ENCODE data around the gene POU3F2.

POU3F2 gene

GRCh38 chr6:98847416-98847778 is 13.0 kb downstream of the POU3F2 start:
- Histone ChIP-seq H3K4me1 (ENCODE audit: control insufficient read depth, insufficient read depth, low read length, unreplicated experiment) (peaks cover 3% of the 10 kb centered on the region), H2AFZ (ENCODE audit: low read length, unreplicated experiment) (no peak overlapping the region), H3K36me3 (ENCODE audit: insufficient read depth, low read length) (no peaks in the 10 kb centered on the region), H3K79me2 (ENCODE audit: control insufficient read depth, insufficient read depth, low read length, unreplicated experiment) (no peaks in the 10 kb centered on the region), H3K4me3 (ENCODE audit: low read depth, low read length) (peak overlapping the region; percentile 56; the same call in 1 of the 2 replicates), H3K27ac (ENCODE audit: low read depth, low read length) (no peak overlapping the region), H3K27me3 (ENCODE audit: insufficient read depth, low read length) (peaks cover 91% of the 10 kb centered on the region)

GRCh38 chr6:98847779-98848538 is 13.6 kb downstream of the POU3F2 start:
- Histone ChIP-seq H2AFZ (ENCODE audit: low read length, unreplicated experiment) (no peak overlapping the region), H3K27me3 (ENCODE audit: insufficient read depth, low read length) (peaks cover 86% of the 10 kb centered on the region)

GRCh38 chr6:98848539-98849242 is 14.3 kb downstream of the POU3F2 start:
- Histone ChIP-seq H3K27me3 (ENCODE audit: insufficient read depth, low read length) (peaks cover 78% of the 10 kb centered on the region), H3K27ac (ENCODE audit: low read depth, low read length) (no peak overlapping the region), H3K4me1 (ENCODE audit: control insufficient read depth, insufficient read depth, low read length, unreplicated experiment) (peaks cover 3% of the 10 kb centered on the region), H3K4me3 (ENCODE audit: low read depth, low read length) (no peak overlapping the region), H3K36me3 (ENCODE audit: insufficient read depth, low read length) (no peaks in the 10 kb centered on the region), H2AFZ (ENCODE audit: low read length, unreplicated experiment) (no peak overlapping the region), H3K79me2 (ENCODE audit: control insufficient read depth, insufficient read depth, low read length, unreplicated experiment) (no peaks in the 10 kb centered on the region)

More at GRCh38 chr6:98847779-98848538, 13.6 kb downstream of the POU3F2 start:
- Histone ChIP-seq H3K4me3 (ENCODE audit: low read depth, low read length) (peak overlapping the region; percentile 56), H3K79me2 (ENCODE audit: control insufficient read depth, insufficient read depth, low read length, unreplicated experiment) (no peaks in the 10 kb centered on the region), H3K4me1 (ENCODE audit: control insufficient read depth, insufficient read depth, low read length, unreplicated experiment) (peaks cover 3% of the 10 kb centered on the region), H3K27ac (ENCODE audit: low read depth, low read length) (no peak overlapping the region), H3K36me3 (ENCODE audit: insufficient read depth, low read length) (no peaks in the 10 kb centered on the region)

GRCh38 chr6:98864497-98864896 is 30.1 kb downstream of the POU3F2 start:
- H3K27ac ChIP-seq (ENCODE audit: low read depth, low read length): no peak overlapping the region
- no peaks in the 10 kb centered on the region for H3K4me1 ChIP-seq (ENCODE audit: control insufficient read depth, insufficient read depth, low read length, unreplicated experiment)
- H3K4me3 ChIP-seq (ENCODE audit: low read depth, low read length): no peak overlapping the region
- H2AFZ ChIP-seq (ENCODE audit: low read length, unreplicated experiment): no peak overlapping the region
- H3K36me3 ChIP-seq (ENCODE audit: insufficient read depth, low read length): no peaks in the 10 kb centered on the region
- H3K79me2 ChIP-seq (ENCODE audit: control insufficient read depth, insufficient read depth, low read length, unreplicated experiment): no peaks in the 10 kb centered on the region
- H3K27me3 ChIP-seq (ENCODE audit: insufficient read depth, low read length): no peaks in the 10 kb centered on the region

- H3K4me3 ChIP-seq (ENCODE audit: low read depth, low read length): no peak overlapping the region
- peaks cover 9% of the 10 kb centered on the region; the same call in 1 of the 2 replicates for H3K36me3 ChIP-seq (ENCODE audit: insufficient read depth, low read length)
- peak overlapping the region; percentile 19; the same call in 1 of the 2 replicates for H3K27ac ChIP-seq (ENCODE audit: low read depth, low read length)
- no peaks in the 10 kb centered on the region for H3K79me2 ChIP-seq (ENCODE audit: control insufficient read depth, insufficient read depth, low read length, unreplicated experiment)
- peaks cover 7% of the 10 kb centered on the region for H3K4me1 ChIP-seq (ENCODE audit: control insufficient read depth, insufficient read depth, low read length, unreplicated experiment)
- H2AFZ ChIP-seq (ENCODE audit: low read length, unreplicated experiment): no peak overlapping the region
- no peaks in the 10 kb centered on the region for H3K27me3 ChIP-seq (ENCODE audit: insufficient read depth, low read length)
Measured at GRCh38 chr6:98871057-98871456, 36.7 kb downstream of the POU3F2 start.

GRCh38 chr6:98871821-98872220 is 37.4 kb downstream of the POU3F2 start:
- Histone ChIP-seq H3K4me1 (ENCODE audit: control insufficient read depth, insufficient read depth, low read length, unreplicated experiment) (peaks cover 7% of the 10 kb centered on the region), H3K79me2 (ENCODE audit: control insufficient read depth, insufficient read depth, low read length, unreplicated experiment) (no peaks in the 10 kb centered on the region), H3K4me3 (ENCODE audit: low read depth, low read length) (no peak overlapping the region), H3K27me3 (ENCODE audit: insufficient read depth, low read length) (no peaks in the 10 kb centered on the region), H3K27ac (ENCODE audit: low read depth, low read length) (no peak overlapping the region), H3K36me3 (ENCODE audit: insufficient read depth, low read length) (peaks cover 9% of the 10 kb centered on the region; the same call in 1 of the 2 replicates), H2AFZ (ENCODE audit: low read length, unreplicated experiment) (no peak overlapping the region)

GRCh38 chr6:98875375-98875774 is 41.0 kb downstream of the POU3F2 start:
- H2AFZ ChIP-seq (ENCODE audit: low read length, unreplicated experiment): no peak overlapping the region
- no peaks in the 10 kb centered on the region for H3K79me2 ChIP-seq (ENCODE audit: control insufficient read depth, insufficient read depth, low read length, unreplicated experiment)
- H3K4me3 ChIP-seq (ENCODE audit: low read depth, low read length): no peak overlapping the region
- no peaks in the 10 kb centered on the region for H3K27me3 ChIP-seq (ENCODE audit: insufficient read depth, low read length)
- H3K4me1 ChIP-seq (ENCODE audit: control insufficient read depth, insufficient read depth, low read length, unreplicated experiment): peaks cover 7% of the 10 kb centered on the region
- peaks cover 9% of the 10 kb centered on the region; the same call in 1 of the 2 replicates for H3K36me3 ChIP-seq (ENCODE audit: insufficient read depth, low read length)
- no peak overlapping the region for H3K27ac ChIP-seq (ENCODE audit: low read depth, low read length)

- Histone ChIP-seq H3K27ac (ENCODE audit: low read depth, low read length) (no peak overlapping the region), H3K4me3 (ENCODE audit: low read depth, low read length) (no peak overlapping the region), H3K79me2 (ENCODE audit: control insufficient read depth, insufficient read depth, low read length, unreplicated experiment) (no peaks in the 10 kb centered on the region), H2AFZ (ENCODE audit: low read length, unreplicated experiment) (no peak overlapping the region), H3K4me1 (ENCODE audit: control insufficient read depth, insufficient read depth, low read length, unreplicated experiment) (no peaks in the 10 kb centered on the region), H3K27me3 (ENCODE audit: insufficient read depth, low read length) (no peaks in the 10 kb centered on the region), H3K36me3 (ENCODE audit: insufficient read depth, low read length) (no peaks in the 10 kb centered on the region)
Measured at GRCh38 chr6:98877250-98877649, 42.9 kb downstream of the POU3F2 start.

- H3K27ac ChIP-seq (ENCODE audit: low read depth, low read length): no peak overlapping the region
- no peaks in the 10 kb centered on the region for H3K79me2 ChIP-seq (ENCODE audit: control insufficient read depth, insufficient read depth, low read length, unreplicated experiment)
- no peaks in the 10 kb centered on the region for H3K27me3 ChIP-seq (ENCODE audit: insufficient read depth, low read length)
- H3K4me1 ChIP-seq (ENCODE audit: control insufficient read depth, insufficient read depth, low read length, unreplicated experiment): no peaks in the 10 kb centered on the region
- H3K4me3 ChIP-seq (ENCODE audit: low read depth, low read length): no peak overlapping the region
- H2AFZ ChIP-seq (ENCODE audit: low read length, unreplicated experiment): no peak overlapping the region
- no peaks in the 10 kb centered on the region for H3K36me3 ChIP-seq (ENCODE audit: insufficient read depth, low read length)
Measured at GRCh38 chr6:98880486-98880885, 46.1 kb downstream of the POU3F2 start.

GRCh38 chr6:98885330-98885729 is 51.0 kb downstream of the POU3F2 start:
- Histone ChIP-seq H3K4me3 (ENCODE audit: low read depth, low read length) (no peak overlapping the region), H3K4me1 (ENCODE audit: control insufficient read depth, insufficient read depth, low read length, unreplicated experiment) (no peaks in the 10 kb centered on the region), H3K36me3 (ENCODE audit: insufficient read depth, low read length) (peaks cover 5% of the 10 kb centered on the region; the same call in 1 of the 2 replicates), H3K27ac (ENCODE audit: low read depth, low read length) (no peak overlapping the region), H3K27me3 (ENCODE audit: insufficient read depth, low read length) (no peaks in the 10 kb centered on the region), H2AFZ (ENCODE audit: low read length, unreplicated experiment) (no peak overlapping the region), H3K79me2 (ENCODE audit: control insufficient read depth, insufficient read depth, low read length, unreplicated experiment) (no peaks in the 10 kb centered on the region)

- Histone ChIP-seq H3K27me3 (ENCODE audit: insufficient read depth, low read length) (no peaks in the 10 kb centered on the region), H3K36me3 (ENCODE audit: insufficient read depth, low read length) (peaks cover 5% of the 10 kb centered on the region; the same call in 1 of the 2 replicates), H3K79me2 (ENCODE audit: control insufficient read depth, insufficient read depth, low read length, unreplicated experiment) (no peaks in the 10 kb centered on the region), H3K4me1 (ENCODE audit: control insufficient read depth, insufficient read depth, low read length, unreplicated experiment) (no peaks in the 10 kb centered on the region), H2AFZ (ENCODE audit: low read length, unreplicated experiment) (no peak overlapping the region), H3K4me3 (ENCODE audit: low read depth, low read length) (no peak overlapping the region), H3K27ac (ENCODE audit: low read depth, low read length) (no peak overlapping the region)
Measured at GRCh38 chr6:98887650-98888049, 53.3 kb downstream of the POU3F2 start.

Data from ACC112 (cell line).